Hindlimb muscle (tissue), 1 donor: ENCODE results near the gene AMOTL1. TPM values are rescaled to one million over a fixed set of nuclear protein-coding genes. Genes with fewer than 3 reads are reported as not detected.
"Not testable (repeated sequence)": the region's sequence is repeated elsewhere in the genome, so short reads cannot be mapped to it uniquely, and the experiment has no call there.

Experiments used
- DNase-seq: peaks from one replicate; pipeline ENCODE4 v3.0.0-alpha.2; 2013
- polyA plus RNA-seq: library from polyadenylated mRNA; unstranded; fragments of 120-200 nt; gene quantifications from one replicate; pipeline ENCODE4 v1.2.1, GENCODE V29; 2013; ENCODE audit not compliant: insufficient read length

AMOTL1 gene
- polyA plus RNA-seq, 1 donor: 50.6 TPM

GRCh38 chr11:94793822-94794221 is 25.7 kb downstream of the AMOTL1 start:
- no peak for DNase-seq

- DNase-seq: no peak
Observed at GRCh38 chr11:94794287-94795168, 26.4 kb downstream of the AMOTL1 start.

GRCh38 chr11:94795476-94796189 is 27.5 kb downstream of the AMOTL1 start:
- DNase-seq: no peak

GRCh38 chr11:94796190-94796580 is 28.0 kb downstream of the AMOTL1 start:
- no peak for DNase-seq

- no peak for DNase-seq
Observed at GRCh38 chr11:94796863-94797262, 28.7 kb downstream of the AMOTL1 start.

GRCh38 chr11:94799726-94800125 is 31.6 kb downstream of the AMOTL1 start:
- DNase-seq: no peak

GRCh38 chr11:94800414-94800813 is 32.3 kb downstream of the AMOTL1 start:
- peak; percentile 89 for DNase-seq

- DNase-seq: no peak
Observed at GRCh38 chr11:94801866-94802460, 33.8 kb downstream of the AMOTL1 start.

GRCh38 chr11:94802501-94802900 is 34.3 kb downstream of the AMOTL1 start:
- no peak for DNase-seq

GRCh38 chr11:94803491-94803890 is 35.3 kb downstream of the AMOTL1 start:
- DNase-seq: no peak

GRCh38 chr11:94804874-94805273 is 36.7 kb downstream of the AMOTL1 start:
- DNase-seq: no peak

- no peak for DNase-seq
Observed at GRCh38 chr11:94806014-94806413, 37.9 kb downstream of the AMOTL1 start.

GRCh38 chr11:94806419-94806818 is 38.3 kb downstream of the AMOTL1 start:
- no peak for DNase-seq

- DNase-seq: no peak
Observed at GRCh38 chr11:94809251-94809650, 41.1 kb downstream of the AMOTL1 start.

- not testable (repeated sequence) for DNase-seq
Observed at GRCh38 chr11:94812724-94813720, 44.9 kb downstream of the AMOTL1 start.

- no peak for DNase-seq
Observed at GRCh38 chr11:94814272-94814976, 46.3 kb downstream of the AMOTL1 start.

GRCh38 chr11:94815705-94816344 is 47.7 kb downstream of the AMOTL1 start:
- DNase-seq: no peak

GRCh38 chr11:94820480-94820879 is 52.3 kb downstream of the AMOTL1 start:
- DNase-seq: no peak

- DNase-seq: no peak
Observed at GRCh38 chr11:94821439-94821838, 53.3 kb downstream of the AMOTL1 start.

- no peak for DNase-seq
Observed at GRCh38 chr11:94822080-94822479, 53.9 kb downstream of the AMOTL1 start.
